ENCODE measurements around the gene CAB39. TPM values are rescaled to one million over a fixed set of nuclear protein-coding genes. Genes with fewer than 3 reads are reported as not detected.

CAB39 gene
- polyA plus RNA-seq, 1 donor (not counting 4 experiments of a cell fraction or from before 2014, with no cell fraction given), result 120 TPM

- TF ChIP-seq CTCF (optimal IDR thresholded peaks at IDR 0.05 in 1 of 3, IDR thresholded peaks at IDR 0.05 in 1 of 3, conservative IDR thresholded peaks at IDR 0.05 in 1 of 3; ENCODE audit: extremely low read depth in 1 of 3, insufficient read depth in 2 of 3, low read length in 3 of 3) (no peak), EZH2 (IDR thresholded peaks at IDR 0.05; ENCODE audit: low read length) (no peak)
- peaks cover 47 to 81% of the 10 kb centered on the region in 2 experiments for H3K36me3 ChIP-seq (ENCODE audit: control insufficient read depth in 2 of 2, extremely low read depth in 1 of 2, insufficient read depth in 2 of 2, low read length in 2 of 2)
- no peak for FAIRE-seq
These were observed 102.4 kb downstream of the CAB39 start for GRCh38 chr2:230815088-230815487.

GRCh38 chr2:230816735-230817134, 104.1 kb downstream of the CAB39 start:
- H3K9me1 ChIP-seq (ENCODE audit: control insufficient read depth, extremely low read depth, insufficient read depth, low read length), result no peaks in the 10 kb centered on the region
- H3K27me3 ChIP-seq (ENCODE audit: control insufficient read depth, extremely low read depth, insufficient read depth, low read length), result no peaks in the 10 kb centered on the region
- no peak for FAIRE-seq
- no peak overlapping the region for H3K4me2 ChIP-seq (ENCODE audit: control insufficient read depth, extremely low read depth, insufficient read depth, low read depth, low read length)
- peaks cover 44 to 74% of the 10 kb centered on the region in 2 experiments for H3K36me3 ChIP-seq (ENCODE audit: control insufficient read depth in 2 of 2, extremely low read depth in 1 of 2, insufficient read depth in 2 of 2, low read length in 2 of 2)
- no peak for DNase-seq (ENCODE audit: low read depth, low spot score)
- no peak for TF ChIP-seq CTCF (optimal IDR thresholded peaks at IDR 0.05 in 1 of 3, IDR thresholded peaks at IDR 0.05 in 1 of 3, conservative IDR thresholded peaks at IDR 0.05 in 1 of 3; ENCODE audit: extremely low read depth in 1 of 3, insufficient read depth in 2 of 3, low read length in 3 of 3)
- TF ChIP-seq EZH2 (IDR thresholded peaks at IDR 0.05; ENCODE audit: low read length), result no peak
- dilution Hi-C loops (cut with MboI; ENCODE audit: extremely low pct_ligation_motif_present, low sequenced_read_pairs), result no loop called here
- peaks cover 10% of the 10 kb centered on the region for H3K79me2 ChIP-seq (ENCODE audit: control insufficient read depth, insufficient read depth, low read length)
- H3K9me3 ChIP-seq (ENCODE audit: control insufficient read depth, low read depth, low read length), result no peaks in the 10 kb centered on the region
- H4K20me1 ChIP-seq (ENCODE audit: control insufficient read depth, extremely low read depth, insufficient read depth, low read length), result peaks cover 3% of the 10 kb centered on the region
- no peak overlapping the region for H2AFZ ChIP-seq (ENCODE audit: control insufficient read depth, low read length)
- H3K27ac ChIP-seq (ENCODE audit: control insufficient read depth, insufficient read depth, low read length), result no peak overlapping the region
- H3K4me1 ChIP-seq (ENCODE audit: control insufficient read depth, extremely low read depth, insufficient read depth, low read length), result no peaks in the 10 kb centered on the region
- H3K9ac ChIP-seq (ENCODE audit: control insufficient read depth, extremely low read depth, insufficient read depth, low read length), result no peak overlapping the region
- H3K4me3 ChIP-seq (ENCODE audit: control insufficient read depth in 2 of 3, extremely low read depth in 1 of 3, insufficient read depth in 2 of 3, low read depth in 1 of 3, low read length in 3 of 3), result no peak overlapping the region

More at GRCh38 chr2:230815088-230815487, 102.4 kb downstream of the CAB39 start:
- Histone ChIP-seq H2AFZ (ENCODE audit: control insufficient read depth, low read length) (no peak overlapping the region), H3K4me1 (ENCODE audit: control insufficient read depth, extremely low read depth, insufficient read depth, low read length) (no peaks in the 10 kb centered on the region), H3K4me3 (ENCODE audit: control insufficient read depth in 2 of 3, extremely low read depth in 1 of 3, insufficient read depth in 2 of 3, low read depth in 1 of 3, low read length in 3 of 3) (no peak overlapping the region), H3K9ac (ENCODE audit: control insufficient read depth, extremely low read depth, insufficient read depth, low read length) (no peak overlapping the region), H4K20me1 (ENCODE audit: control insufficient read depth, extremely low read depth, insufficient read depth, low read length) (peaks cover 3% of the 10 kb centered on the region), H3K27ac (ENCODE audit: control insufficient read depth, insufficient read depth, low read length) (no peak overlapping the region), H3K9me3 (ENCODE audit: control insufficient read depth, low read depth, low read length) (no peaks in the 10 kb centered on the region), H3K79me2 (ENCODE audit: control insufficient read depth, insufficient read depth, low read length) (peaks cover 15% of the 10 kb centered on the region), H3K4me2 (ENCODE audit: control insufficient read depth, extremely low read depth, insufficient read depth, low read depth, low read length) (no peak overlapping the region), H3K27me3 (ENCODE audit: control insufficient read depth, extremely low read depth, insufficient read depth, low read length) (no peaks in the 10 kb centered on the region), H3K9me1 (ENCODE audit: control insufficient read depth, extremely low read depth, insufficient read depth, low read length) (no peaks in the 10 kb centered on the region)
- dilution Hi-C loops (cut with MboI; ENCODE audit: extremely low pct_ligation_motif_present, low sequenced_read_pairs), result no loop called here
- no peak for DNase-seq (ENCODE audit: low read depth, low spot score)

Measured in keratinocyte (primary cell).